Islet of Langerhans (tissue), 1 donor: ENCODE measurements around the gene PPM1L.
A peak's percentile ranks its signal among the peaks of the same experiment; 100 is the strongest.

Experiments used
- FAIRE-seq: peaks from one replicate; lab custom pipeline; 2011; peaks lifted over from hg19 to GRCh38; lab: Jason Lieb, UNC

Gene PPM1L

GRCh38 chr3:160809453-160809852, 53.4 kb downstream of the PPM1L start:
- no peak for FAIRE-seq

- FAIRE-seq: peak; percentile 70
Measured at GRCh38 chr3:160810362-160811236, 54.6 kb downstream of the PPM1L start.

GRCh38 chr3:160811237-160811548, 55.2 kb downstream of the PPM1L start:
- peak; percentile 61 for FAIRE-seq

- no peak for FAIRE-seq
Measured at GRCh38 chr3:160812304-160812703, 56.3 kb downstream of the PPM1L start.

GRCh38 chr3:160815280-160815679, 59.2 kb downstream of the PPM1L start:
- FAIRE-seq: no peak

- no peak for FAIRE-seq
Measured at GRCh38 chr3:160820022-160820421, 64.0 kb downstream of the PPM1L start.

- no peak for FAIRE-seq
Measured at GRCh38 chr3:160820430-160820829, 64.4 kb downstream of the PPM1L start.

GRCh38 chr3:160822936-160823335, 66.9 kb downstream of the PPM1L start:
- FAIRE-seq: no peak

- FAIRE-seq: no peak
Measured at GRCh38 chr3:160825311-160825800, 69.3 kb downstream of the PPM1L start.

GRCh38 chr3:160826408-160826807, 70.4 kb downstream of the PPM1L start:
- FAIRE-seq: no peak

GRCh38 chr3:160826991-160827390, 71.0 kb downstream of the PPM1L start:
- FAIRE-seq: no peak

- no peak for FAIRE-seq
Measured at GRCh38 chr3:160827516-160827915, 71.5 kb downstream of the PPM1L start.

- no peak for FAIRE-seq
Measured at GRCh38 chr3:160828880-160829279, 72.8 kb downstream of the PPM1L start.

- peak; percentile 61 for FAIRE-seq
Measured at GRCh38 chr3:160829486-160830009, 73.5 kb downstream of the PPM1L start.

GRCh38 chr3:160830796-160831195, 74.8 kb downstream of the PPM1L start:
- FAIRE-seq: no peak

- FAIRE-seq: no peak
Measured at GRCh38 chr3:160831401-160831800, 75.4 kb downstream of the PPM1L start.

- no peak for FAIRE-seq
Measured at GRCh38 chr3:160837394-160837980, 81.5 kb downstream of the PPM1L start.

GRCh38 chr3:160840590-160840989, 84.6 kb downstream of the PPM1L start:
- no peak for FAIRE-seq

GRCh38 chr3:160841455-160841854, 85.4 kb downstream of the PPM1L start:
- peak; percentile 9 for FAIRE-seq

GRCh38 chr3:160842021-160843005, 86.3 kb downstream of the PPM1L start:
- FAIRE-seq: no peak

- FAIRE-seq: no peak
Measured at GRCh38 chr3:160851629-160852210, 95.7 kb downstream of the PPM1L start.

- no peak for FAIRE-seq
Measured at GRCh38 chr3:160852856-160853255, 96.8 kb downstream of the PPM1L start.
